Posterior vena cava (tissue), 2 donors: ENCODE measurements around the gene HSD3B7. TPM values are rescaled to one million over a fixed set of nuclear protein-coding genes. Genes with fewer than 3 reads are reported as not detected.

Experiments
- DNase-seq: peaks from one replicate; pipeline ENCODE4 v3.0.0-alpha.2; 2020; ENCODE audit warnings: low spot score
- intact Hi-C, 2 donors: fragments of 100-400 bp; cut with DNase I; formaldehyde crosslinking; loops; one replicate each; pipeline versions ENCODE4 v1.14.1 to v1.14.2; 2022 to 2023
- total RNA-seq, 2 donors: library from RNA; stranded (reverse); fragmentation: NEBNext Ultra II Directional; extraction: Animal tissue kit (Norgen Biotek cat#: 25700); gene quantifications; one replicate each; pipeline ENCODE4 v1.2.1, GENCODE V29; 2021
- donor health status: DM: yes; HTN: yes; CAD: no.
- donor health status: DM: yes; HTN: yes; CAD: no.

The HSD3B7 gene
- total RNA-seq, 2 donors from 2014 or later: 38.5 to 39.2 TPM

DNA sequence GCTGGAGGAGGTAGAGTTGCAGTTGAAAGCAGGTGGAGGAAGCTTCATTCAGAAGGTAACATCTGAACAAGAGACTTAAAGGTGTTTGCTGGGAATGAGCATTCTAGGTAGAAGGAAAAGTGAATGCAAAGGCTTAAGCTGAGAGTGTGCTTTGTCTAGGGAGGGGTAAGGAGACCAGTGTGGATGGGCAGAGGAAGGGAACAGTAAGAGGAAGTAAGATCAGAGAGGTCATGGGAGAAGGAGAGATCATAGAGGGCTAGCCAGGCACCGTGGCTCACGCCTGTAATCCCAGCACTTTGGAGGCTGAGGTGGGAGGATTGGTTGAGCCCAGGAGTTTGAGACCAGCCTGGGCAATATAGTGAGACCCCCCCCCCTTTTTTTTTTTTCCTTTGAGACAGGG lies 51.7 kb downstream of the HSD3B7 start:
- no peak for DNase-seq
- intact Hi-C loops: no loop called here

Other genes with a start within 250 kb of the HSD3B7 start
- gene PHKG2, start 236.8 kb upstream of the HSD3B7 start, total RNA-seq: 10 to 100 TPM; 13.0 to 13.9 TPM
- 1 to 10 TPM; 1.2 TPM for gene CFAP119, start 223.1 kb upstream of the HSD3B7 start, total RNA-seq
- gene RNF40, start 222.9 kb upstream of the HSD3B7 start, total RNA-seq: 10 to 100 TPM; 60.9 to 66.5 TPM
- 10 to 100 TPM; 10.1 to 11.2 TPM for gene ZNF629, start 198.0 kb upstream of the HSD3B7 start, total RNA-seq
- 10 to 100 TPM; 33.6 to 36.3 TPM for gene BCL7C, start 91.1 kb upstream of the HSD3B7 start, total RNA-seq
- 1 to 10 TPM; 5.0 to 5.2 TPM for gene CTF1, start 88.6 kb upstream of the HSD3B7 start, total RNA-seq
- gene FBXL19, start 61.6 kb upstream of the HSD3B7 start, total RNA-seq: 10 to 100 TPM; 13.7 to 14.5 TPM
- 10 to 100 TPM; 11.0 to 17.5 TPM for gene ORAI3, start 36.1 kb upstream of the HSD3B7 start, total RNA-seq
- gene SETD1A, start 27.5 kb upstream of the HSD3B7 start, total RNA-seq: 10 to 100 TPM; 11.8 to 17.7 TPM
- 1 to 10 TPM in 1 of 2 donors, under 1 TPM in 1; 0.95 to 1.1 TPM for gene STX1B, start 25.4 kb downstream of the HSD3B7 start, total RNA-seq
- gene STX4, start 48.4 kb downstream of the HSD3B7 start, total RNA-seq: 10 to 100 TPM; 54.4 to 75.4 TPM
- gene ZNF668, start 89.0 kb downstream of the HSD3B7 start, total RNA-seq: 10 to 100 TPM; 12.1 to 14.6 TPM
- gene ZNF646, start 89.2 kb downstream of the HSD3B7 start, total RNA-seq: 10 to 100 TPM; 10.1 to 11.7 TPM
- gene PRSS53, start 103.7 kb downstream of the HSD3B7 start, total RNA-seq: 1 to 10 TPM; 1.5 to 3.5 TPM
- 100 to 1,000 TPM in 1 of 2 donors, 10 to 100 TPM in 1; 77.8 to 113 TPM for gene VKORC1, start 109.6 kb downstream of the HSD3B7 start, total RNA-seq
- 10 to 100 TPM; 29.8 to 30.6 TPM for gene BCKDK, start 123.2 kb downstream of the HSD3B7 start, total RNA-seq
- 10 to 100 TPM; 49.9 to 51.3 TPM for gene KAT8, start 132.5 kb downstream of the HSD3B7 start, total RNA-seq
- gene PRSS8, start 150.5 kb downstream of the HSD3B7 start, total RNA-seq: under 1 TPM in 1 of 2 donors, not detected in 1; 0.23 TPM
- 1 to 10 TPM; 2.9 to 5.2 TPM for gene PRSS36, start 164.9 kb downstream of the HSD3B7 start, total RNA-seq
- gene FUS, start 194.9 kb downstream of the HSD3B7 start, total RNA-seq: 100 to 1,000 TPM; 168 to 208 TPM
- gene PYCARD, start 217.6 kb downstream of the HSD3B7 start, total RNA-seq: 10 to 100 TPM; 13.0 to 23.9 TPM
- under 1 TPM; 0.05 to 0.10 TPM for gene TRIM72, start 228.9 kb downstream of the HSD3B7 start, total RNA-seq
- not detected for gene PYDC1, start 231.9 kb downstream of the HSD3B7 start, total RNA-seq